Stomach (tissue), 19 donors: ENCODE measurements around the gene SPRR2D. TPM values are rescaled to one million over a fixed set of nuclear protein-coding genes. Genes with fewer than 3 reads are reported as not detected.

ENCODE experiments used
- DNase-seq, 2 donors: peaks; one replicate each; pipeline versions ENCODE4 v3.0.0 to v3.0.0-alpha.2; 2013 to 2019
- H3K27ac ChIP-seq, 5 donors: fragments of 200-600 bp in 4 of 5; sonication (generic) in 4 of 5; one replicate each; pipeline ENCODE4 v1.5.1; 2013 to 2019; ENCODE audit warnings: mild to moderate bottlenecking in 1 of 5, moderate library complexity in 1 of 5
- H3K27me3 ChIP-seq, 3 donors: fragments of 200-600 bp; sonication (generic); one replicate each; pipeline ENCODE4 v1.5.1; 2017 to 2019; ENCODE audit warnings: mixed run types in 1 of 3
- H3K36me3 ChIP-seq, 4 donors: fragments of 200-600 bp; sonication (generic); 1 replicate in 3 of 4; 2 replicates in 1 of 4; pipeline ENCODE4 v1.5.1; 2016 to 2019
- H3K4me1 ChIP-seq, 4 donors: fragments of 200-600 bp; sonication (generic); one replicate each; pipeline ENCODE4 v1.5.1; 2016 to 2019
- H3K4me3 ChIP-seq, 4 donors: fragments of 200-600 bp; sonication (generic) in 3 of 4; one replicate each; pipeline ENCODE4 v1.5.1; 2016 to 2019; ENCODE audit warnings: mild to moderate bottlenecking in 1 of 4
- H3K9me3 ChIP-seq, 4 donors: fragments of 200-600 bp; sonication (generic); one replicate each; pipeline ENCODE4 v1.5.1; 2016 to 2019
- EP300 ChIP-seq: sonication (generic); formaldehyde crosslinking; IDR thresholded peaks from one replicate; pipeline ENCODE4 v1.6.1; 2017; ENCODE audit warnings: antibody characterized with exemption
- POLR2A ChIP-seq, 4 donors: fragments of 450-650 bp; IDR thresholded peaks; one replicate each; pipeline ENCODE4 v1.6.1; 2016; ENCODE audit warnings: antibody characterized with exemption in 4 of 4, control low read depth in 2 of 4, mild to moderate bottlenecking in 1 of 4, moderate library complexity in 1 of 4
- POLR2AphosphoS5 ChIP-seq, 3 donors: sonication (generic); formaldehyde crosslinking; IDR thresholded peaks; one replicate each; pipeline ENCODE4 v1.6.1; 2016; ENCODE audit warnings: antibody characterized with exemption in 3 of 3
- WGBS, 5 donors: extraction: QIAGEN DNeasy Blood & Tissue Kit in 3 of 5; methylation state at CpG; one replicate each; pipeline versions ENCODE4 v1.1.5 to v1.1.7; 2013 to 2018; 5-methylcytosine and 5-hydroxymethylcytosine counted together
- intact Hi-C: fragments of 100-400 bp; cut with DNase I; formaldehyde crosslinking; loops from one replicate; pipeline ENCODE4 v1.15.1; 2023; ENCODE audit warnings: low total_unique reads
- long read RNA-seq, 10 donors: transcript quantifications; one replicate each; lab custom pipeline, GENCODE V29; 2026
- polyA plus RNA-seq, 3 donors: library from polyadenylated mRNA; stranded (reverse); fragments of 200-250 nt; gene quantifications; one replicate each; pipeline ENCODE4 v1.2.3, GENCODE V29; 2013
- total RNA-seq, 5 donors: library from RNA; depleted of rRNA; stranded (reverse); fragments of >200 nt; gene quantifications; one replicate each; pipeline versions ENCODE4 v1.1.0 to v1.2.3, GENCODE V29; 2014 to 2016
- TF ChIP-seq, protein P1 (sequence below), 7 experiments: fragments of 450-650 bp in 4 of 7; fragments of 200-600 bp in 3 of 7; sonication (generic) in 3 of 7; IDR thresholded peaks; one replicate each; pipeline ENCODE4 v1.5.1; 2016 to 2019; ENCODE audit warnings: antibody characterized with exemption in 7 of 7, control low read depth in 2 of 7, mild to moderate bottlenecking in 1 of 7
- donor health status: healthy with polysubstance abuse.
- donor health status: Bipolar disorder and iron deficiency.
- donor health status: healthy.

SPRR2D gene
- total RNA-seq (not detected), polyA plus RNA-seq (10 to 100 TPM in 1 of 3 donors, not detected in 2; 68.2 TPM)
- long read RNA-seq, donor 1, result 0 reads
- long read RNA-seq, donor 2, result 0 reads
- long read RNA-seq, donor 3, result 0 reads
- long read RNA-seq, donor 4, result 0 reads
- long read RNA-seq, donor 5, result 0 reads
- long read RNA-seq, donor 6, result 0 reads
- long read RNA-seq, donor 7, result 0 reads
- long read RNA-seq, donor 8, result 0 reads
- long read RNA-seq, donor 9, result 0 reads
- long read RNA-seq, donor 10, result 0 reads

GRCh38 chr1:153040950-153041631 is at the start of gene SPRR2D:
TSS of gene SPRR2D (minus strand) at chr1:153041120. CDS start at chr1:153040346, 774 bp downstream.
- Histone ChIP-seq H3K9me3 (no peaks in the 10 kb centered on the region), H3K4me1 (no peaks in the 10 kb centered on the region), H3K27ac (no peak within 1 kb of the TSS), H3K27me3 (no peaks in the 10 kb centered on the region), H3K36me3 (no peaks in the 10 kb centered on the region), H3K4me3 (no peak within 1 kb of the TSS)
- no peak for DNase-seq
- intact Hi-C loops, result no loop called here
- WGBS, 5 donors, result 62 to 72% (median 65%) methylated on average over 4 of the region's 4 CpGs
- TF ChIP-seq POLR2A (IDR thresholded peaks at IDR 0.05) (no peak), EP300 (no peak), POLR2AphosphoS5 (IDR thresholded peaks at IDR 0.05) (no peak)
- TF ChIP-seq, protein P1, sequence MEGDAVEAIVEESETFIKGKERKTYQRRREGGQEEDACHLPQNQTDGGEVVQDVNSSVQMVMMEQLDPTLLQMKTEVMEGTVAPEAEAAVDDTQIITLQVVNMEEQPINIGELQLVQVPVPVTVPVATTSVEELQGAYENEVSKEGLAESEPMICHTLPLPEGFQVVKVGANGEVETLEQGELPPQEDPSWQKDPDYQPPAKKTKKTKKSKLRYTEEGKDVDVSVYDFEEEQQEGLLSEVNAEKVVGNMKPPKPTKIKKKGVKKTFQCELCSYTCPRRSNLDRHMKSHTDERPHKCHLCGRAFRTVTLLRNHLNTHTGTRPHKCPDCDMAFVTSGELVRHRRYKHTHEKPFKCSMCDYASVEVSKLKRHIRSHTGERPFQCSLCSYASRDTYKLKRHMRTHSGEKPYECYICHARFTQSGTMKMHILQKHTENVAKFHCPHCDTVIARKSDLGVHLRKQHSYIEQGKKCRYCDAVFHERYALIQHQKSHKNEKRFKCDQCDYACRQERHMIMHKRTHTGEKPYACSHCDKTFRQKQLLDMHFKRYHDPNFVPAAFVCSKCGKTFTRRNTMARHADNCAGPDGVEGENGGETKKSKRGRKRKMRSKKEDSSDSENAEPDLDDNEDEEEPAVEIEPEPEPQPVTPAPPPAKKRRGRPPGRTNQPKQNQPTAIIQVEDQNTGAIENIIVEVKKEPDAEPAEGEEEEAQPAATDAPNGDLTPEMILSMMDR (IDR thresholded peaks at IDR 0.05), result no peak

DNA sequence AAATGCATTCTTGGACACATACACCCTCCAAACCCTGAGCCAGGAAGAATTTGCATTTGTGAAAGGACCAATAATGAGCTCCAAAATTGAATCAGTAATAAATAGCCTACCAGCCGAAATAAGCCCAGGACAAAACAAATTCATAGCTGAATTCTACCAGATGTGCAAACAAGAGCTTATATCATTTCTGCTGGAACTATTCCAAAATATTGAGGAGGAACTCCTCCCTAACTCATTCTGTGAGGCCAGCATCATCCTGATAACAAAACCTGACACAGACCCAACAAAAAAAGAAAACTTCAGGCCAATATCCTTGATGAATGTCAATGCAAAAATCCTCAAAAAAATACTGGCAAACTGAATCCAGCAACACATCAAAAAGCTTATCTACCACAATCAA is 46.7 kb upstream of the SPRR2D start:
- no peaks in the 10 kb centered on the region for H3K4me1 ChIP-seq
- no peak overlapping the region for H3K27ac ChIP-seq
- no peak for TF ChIP-seq POLR2AphosphoS5 (IDR thresholded peaks at IDR 0.05)
- TF ChIP-seq EP300, result no peak
- TF ChIP-seq POLR2A (IDR thresholded peaks at IDR 0.05), result no peak
- TF ChIP-seq, protein P1 (IDR thresholded peaks at IDR 0.05), result no peak
- no peak overlapping the region for H3K4me3 ChIP-seq
- intact Hi-C loops, result no loop called here
- H3K9me3 ChIP-seq, result peaks cover 0 to 5% (median 0%) of the 10 kb centered on the region in 4 donors
- 67 to 77% (median 72%) methylated on average over 1 of the region's 1 CpG for WGBS, 5 donors
- peak in 1 of 2 donors; percentile 3 for DNase-seq
- no peaks in the 10 kb centered on the region for H3K27me3 ChIP-seq
- no peaks in the 10 kb centered on the region for H3K36me3 ChIP-seq

DNA sequence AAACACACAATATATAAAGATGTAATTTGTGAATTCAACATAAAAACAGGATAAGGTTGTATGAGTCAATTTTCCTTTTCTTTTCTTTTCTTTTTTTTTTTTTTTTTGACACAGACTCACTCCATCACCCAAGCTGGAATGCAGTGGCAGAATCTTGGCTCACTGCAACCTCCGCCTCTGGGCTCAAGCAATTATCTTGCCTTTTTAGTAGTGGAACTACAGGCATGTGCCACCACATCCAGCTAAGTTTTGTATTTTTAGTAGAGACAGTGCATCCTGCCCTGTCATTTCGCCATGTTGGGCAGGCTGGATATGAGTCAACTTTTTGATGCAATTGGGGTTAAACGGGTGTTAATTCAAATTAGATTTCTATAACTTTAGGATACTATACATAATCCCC is 40.8 kb upstream of the SPRR2D start:
- Histone ChIP-seq H3K27me3 (no peaks in the 10 kb centered on the region), H3K4me1 (no peaks in the 10 kb centered on the region), H3K4me3 (no peak overlapping the region), H3K27ac (no peak overlapping the region), H3K9me3 (peaks cover 0 to under 1% (median 0%) of the 10 kb centered on the region in 4 donors), H3K36me3 (no peaks in the 10 kb centered on the region)
- TF ChIP-seq EP300 (no peak), POLR2AphosphoS5 (IDR thresholded peaks at IDR 0.05) (no peak), POLR2A (IDR thresholded peaks at IDR 0.05) (no peak)
- TF ChIP-seq, protein P1 (IDR thresholded peaks at IDR 0.05), result no peak
- intact Hi-C loops, result no loop called here
- DNase-seq, result no peak
- 80 to 91% (median 86%) methylated on average over 3 of the region's 3 CpGs for WGBS, 5 donors

GRCh38 chr1:153072806-153073726 is 32.1 kb upstream of the SPRR2D start:
- no peak for DNase-seq
- TF ChIP-seq, protein P1 (IDR thresholded peaks at IDR 0.05), result no peak
- TF ChIP-seq POLR2A (IDR thresholded peaks at IDR 0.05) (no peak), EP300 (no peak), POLR2AphosphoS5 (IDR thresholded peaks at IDR 0.05) (no peak)

More at GRCh38 chr1:153072806-153073726, 32.1 kb upstream of the SPRR2D start:
- intact Hi-C loops, result no loop called here
- 77 to 89% (median 81%) methylated on average over 4 to 5 of the region's 5 CpGs for WGBS, 5 donors
- Histone ChIP-seq H3K36me3 (no peaks in the 10 kb centered on the region), H3K27me3 (no peaks in the 10 kb centered on the region), H3K9me3 (no peaks in the 10 kb centered on the region), H3K4me3 (no peak overlapping the region), H3K4me1 (no peaks in the 10 kb centered on the region), H3K27ac (no peak overlapping the region)
